NCI-H510A treated with DMSO at 0.1 percent for 48 hours (cell line): Measurements from ENCODE around the gene C9orf153.

ENCODE experiments used
- DNase-seq: peaks from one replicate; lab custom pipeline; 2025; lab: John Stamatoyannopoulos, UW

Gene C9orf153

GRCh38 chr9:86187121-86187520 lies 72.3 kb downstream of the C9orf153 start:
- no peak for DNase-seq

- no peak for DNase-seq
These were observed 72.8 kb downstream of the C9orf153 start for GRCh38 chr9:86186696-86187095.

GRCh38 chr9:86185872-86186271 lies 73.6 kb downstream of the C9orf153 start:
- no peak for DNase-seq

GRCh38 chr9:86184138-86184524 lies 75.3 kb downstream of the C9orf153 start:
- no peak for DNase-seq

- no peak for DNase-seq
These were observed 76.0 kb downstream of the C9orf153 start for GRCh38 chr9:86183229-86184137.

- no peak for DNase-seq
These were observed 77.8 kb downstream of the C9orf153 start for GRCh38 chr9:86181379-86182315.

GRCh38 chr9:86178503-86178902 lies 81.0 kb downstream of the C9orf153 start:
- no peak for DNase-seq

- DNase-seq = no peak
These were observed 81.5 kb downstream of the C9orf153 start for GRCh38 chr9:86177995-86178394.

- DNase-seq = peak; percentile 53
These were observed 83.0 kb downstream of the C9orf153 start for GRCh38 chr9:86176468-86176867.

- peak; percentile 47 for DNase-seq
These were observed 83.6 kb downstream of the C9orf153 start for GRCh38 chr9:86175743-86176456.

GRCh38 chr9:86175223-86175622 lies 84.2 kb downstream of the C9orf153 start:
- DNase-seq = no peak
